SH-SY5Y (cell line): ENCODE data around the gene ETV6.

Experiments
- GATA2 ChIP-seq: IDR thresholded peaks from 2 replicates; pipeline ENCODE4 v1.6.1; 2011; ENCODE audit warnings: mild to moderate bottlenecking, low read depth, low read length
- GATA3 ChIP-seq: IDR thresholded peaks from 2 replicates; pipeline ENCODE4 v1.6.1; 2011; ENCODE audit warnings: low read depth, mild to moderate bottlenecking, low read length, moderate library complexity

- TF ChIP-seq GATA3 (no peak), GATA2 (no peak)
These were observed 145.3 kb downstream of the ETV6 start for GRCh38 chr12:11794751-11795150.
